RWPE2 (cell line): Measurements from ENCODE around the gene SDC3.
A peak's percentile ranks its signal among the peaks of the same experiment; 100 is the strongest.

ENCODE experiments used
- ATAC-seq: fragments of 200-7000 bp; cut with Tn5 transposase; 3 replicates; pipeline ENCODE4 v1.9.1; 2021; ENCODE audit warnings: low read depth
- DNase-seq: peaks from one replicate; pipeline ENCODE4 v3.0.0-alpha.2; 2020; ENCODE audit warnings: low spot score
- H3K27ac ChIP-seq: fragments of 450-650 bp; 2 replicates; pipeline ENCODE4 v1.5.1; 2017; ENCODE audit warnings: mild to moderate bottlenecking; ENCODE audit not compliant: poor library complexity, severe bottlenecking
- H3K27me3 ChIP-seq: fragments of 250-450 bp; sonication (Bioruptor Pico); 2 replicates; pipeline ENCODE4 v1.5.1; 2021; ENCODE audit warnings: mild to moderate bottlenecking, moderate library complexity; ENCODE audit not compliant: insufficient read depth, poor library complexity, severe bottlenecking
- H3K36me3 ChIP-seq: fragments of 250-450 bp; sonication (Bioruptor Pico); 2 replicates; pipeline ENCODE4 v1.5.1; 2020; ENCODE audit warnings: low read depth, mild to moderate bottlenecking, moderate library complexity
- H3K4me1 ChIP-seq: fragments of 250-450 bp; sonication (Bioruptor Pico); 2 replicates; pipeline ENCODE4 v1.5.1; 2021; ENCODE audit warnings: mild to moderate bottlenecking, moderate library complexity; ENCODE audit not compliant: insufficient read depth, poor library complexity, severe bottlenecking
- H3K4me3 ChIP-seq: fragments of 250-450 bp; sonication (Bioruptor Pico); 2 replicates; pipeline ENCODE4 v1.5.1; 2021; ENCODE audit warnings: mild to moderate bottlenecking, moderate library complexity; ENCODE audit not compliant: severe bottlenecking
- H3K9me3 ChIP-seq: fragments of 250-450 bp; sonication (Bioruptor Pico); 2 replicates; pipeline ENCODE4 v1.5.1; 2021; ENCODE audit warnings: mild to moderate bottlenecking, moderate library complexity; ENCODE audit not compliant: severe bottlenecking
- TF ChIP-seq, protein P1 (sequence below): fragments of 450-650 bp; IDR thresholded peaks from one replicate; pipeline ENCODE4 v1.5.1; 2017; ENCODE audit warnings: mild to moderate bottlenecking, moderate library complexity; ENCODE audit not compliant: poor library complexity, severe bottlenecking

Gene SDC3

DNA sequence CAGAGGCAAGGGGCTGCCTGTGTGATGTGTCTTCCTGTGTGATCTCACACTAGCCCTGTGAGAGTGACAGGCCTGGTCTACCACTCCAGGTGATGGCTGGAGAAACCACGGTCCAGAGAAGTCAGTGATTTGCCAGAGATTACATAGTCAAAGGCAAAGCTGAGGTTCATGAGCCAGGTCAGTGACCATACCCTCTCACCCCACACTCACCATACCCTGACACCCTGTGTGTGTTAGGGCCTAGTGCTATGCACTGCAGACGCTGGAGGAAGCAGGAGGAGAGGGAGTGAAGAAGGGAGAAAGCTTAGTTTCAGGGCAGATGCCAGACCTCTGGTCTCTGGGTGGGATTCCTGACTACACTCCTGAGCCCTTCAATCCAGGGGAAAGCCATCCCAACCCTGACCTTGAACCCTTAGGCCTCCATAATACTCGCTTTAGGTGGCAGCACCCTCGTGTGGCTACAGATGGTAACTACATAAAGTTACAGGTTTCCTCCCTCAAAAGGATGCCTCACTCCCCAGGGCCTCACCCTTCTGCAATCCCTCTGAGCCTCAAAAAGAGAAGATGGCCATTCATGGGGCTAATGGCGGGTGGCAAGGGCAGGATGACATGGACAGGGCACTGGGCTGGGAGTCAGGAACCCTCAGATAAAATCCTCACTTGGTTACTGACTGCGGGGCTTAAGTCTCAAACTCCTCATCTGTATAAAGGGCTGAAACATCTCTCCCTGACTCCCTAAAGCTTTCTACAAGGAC is 20.8 kb upstream of the SDC3 start:
- ATAC-seq, result peak; percentile 34; the same call in 2 of the 3 replicates
- Histone ChIP-seq H3K27me3 (no peaks in the 10 kb centered on the region), H3K9me3 (no peaks in the 10 kb centered on the region), H3K36me3 (peaks cover 25% of the 10 kb centered on the region), H3K27ac (no peak overlapping the region), H3K4me3 (no peak overlapping the region), H3K4me1 (peaks cover 7% of the 10 kb centered on the region)
- no peak for DNase-seq
- TF ChIP-seq, protein P1, sequence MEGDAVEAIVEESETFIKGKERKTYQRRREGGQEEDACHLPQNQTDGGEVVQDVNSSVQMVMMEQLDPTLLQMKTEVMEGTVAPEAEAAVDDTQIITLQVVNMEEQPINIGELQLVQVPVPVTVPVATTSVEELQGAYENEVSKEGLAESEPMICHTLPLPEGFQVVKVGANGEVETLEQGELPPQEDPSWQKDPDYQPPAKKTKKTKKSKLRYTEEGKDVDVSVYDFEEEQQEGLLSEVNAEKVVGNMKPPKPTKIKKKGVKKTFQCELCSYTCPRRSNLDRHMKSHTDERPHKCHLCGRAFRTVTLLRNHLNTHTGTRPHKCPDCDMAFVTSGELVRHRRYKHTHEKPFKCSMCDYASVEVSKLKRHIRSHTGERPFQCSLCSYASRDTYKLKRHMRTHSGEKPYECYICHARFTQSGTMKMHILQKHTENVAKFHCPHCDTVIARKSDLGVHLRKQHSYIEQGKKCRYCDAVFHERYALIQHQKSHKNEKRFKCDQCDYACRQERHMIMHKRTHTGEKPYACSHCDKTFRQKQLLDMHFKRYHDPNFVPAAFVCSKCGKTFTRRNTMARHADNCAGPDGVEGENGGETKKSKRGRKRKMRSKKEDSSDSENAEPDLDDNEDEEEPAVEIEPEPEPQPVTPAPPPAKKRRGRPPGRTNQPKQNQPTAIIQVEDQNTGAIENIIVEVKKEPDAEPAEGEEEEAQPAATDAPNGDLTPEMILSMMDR, result peak; percentile 81

DNA sequence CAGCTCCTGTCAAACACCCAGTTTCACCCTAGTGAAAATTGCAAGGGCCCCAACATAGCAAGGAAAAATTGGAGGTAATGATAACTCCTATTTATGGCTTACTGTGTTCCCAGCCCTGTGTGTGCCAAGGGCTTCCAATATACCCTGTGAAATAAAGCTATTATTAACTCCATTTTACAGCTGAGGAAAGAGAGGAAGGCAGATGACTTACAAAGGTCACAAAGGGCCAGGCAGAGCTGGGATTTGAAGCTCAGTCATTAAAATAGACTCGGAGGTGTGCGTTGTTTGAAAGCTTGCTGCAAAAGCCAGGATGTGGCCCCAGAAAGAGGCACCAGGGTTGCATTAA is 20.2 kb upstream of the SDC3 start:
- H3K4me1 ChIP-seq, result peaks cover 4% of the 10 kb centered on the region
- TF ChIP-seq, protein P1, result no peak
- no peaks in the 10 kb centered on the region for H3K9me3 ChIP-seq
- H3K27ac ChIP-seq, result no peak overlapping the region
- H3K36me3 ChIP-seq, result peaks cover 22% of the 10 kb centered on the region
- H3K4me3 ChIP-seq, result no peak overlapping the region
- DNase-seq, result no peak
- H3K27me3 ChIP-seq, result no peaks in the 10 kb centered on the region
- ATAC-seq, result no peak

DNA sequence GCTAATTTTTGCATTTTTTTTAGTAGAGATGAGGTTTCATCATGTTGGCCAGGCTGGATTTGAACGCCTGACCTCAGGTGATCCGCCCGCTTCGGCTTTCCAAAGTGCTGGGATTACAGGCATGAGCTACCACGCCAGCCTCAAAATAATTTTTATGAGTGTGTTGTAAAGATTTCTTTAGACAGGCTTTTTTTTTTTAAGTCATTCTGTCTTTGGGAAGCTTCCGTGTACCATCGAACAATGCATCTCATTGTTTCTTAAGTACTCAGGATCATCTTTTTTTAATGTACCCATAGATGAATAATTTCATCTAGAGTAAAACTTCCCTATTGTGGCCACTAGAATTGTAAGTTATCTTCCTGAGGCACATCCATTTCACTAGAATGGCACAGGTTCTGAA is 19.6 kb upstream of the SDC3 start:
- DNase-seq (no peak), ATAC-seq (no peak)
- Histone ChIP-seq H3K27me3 (no peaks in the 10 kb centered on the region), H3K4me3 (no peak overlapping the region), H3K9me3 (no peaks in the 10 kb centered on the region), H3K36me3 (peaks cover 16% of the 10 kb centered on the region), H3K27ac (no peak overlapping the region), H3K4me1 (peaks cover 4% of the 10 kb centered on the region)
- TF ChIP-seq, protein P1, result no peak

DNA sequence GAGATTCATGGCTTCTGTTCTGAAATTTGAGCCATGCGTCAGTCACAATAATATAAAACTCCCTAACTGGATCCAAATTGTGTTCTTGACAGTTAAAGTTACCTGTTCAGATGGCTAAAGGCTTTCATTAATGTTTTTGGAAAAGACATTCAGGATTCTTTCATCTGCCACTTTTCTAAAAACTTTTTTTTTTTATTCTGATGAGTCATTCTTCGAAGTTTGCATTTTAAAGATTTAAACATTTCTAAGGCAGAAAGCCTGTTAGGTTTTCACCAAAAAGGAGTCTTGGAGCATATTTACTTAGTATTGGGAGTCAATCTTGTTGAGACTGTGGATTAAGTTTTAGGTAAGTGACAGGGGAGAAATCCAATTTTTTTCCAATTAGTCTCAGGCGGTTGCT is 18.9 kb upstream of the SDC3 start:
- Histone ChIP-seq H3K4me1 (peaks cover 4% of the 10 kb centered on the region), H3K9me3 (no peaks in the 10 kb centered on the region), H3K36me3 (peaks cover 10% of the 10 kb centered on the region), H3K27ac (no peak overlapping the region), H3K27me3 (no peaks in the 10 kb centered on the region), H3K4me3 (no peak overlapping the region)
- no peak for ATAC-seq
- TF ChIP-seq, protein P1, result no peak
- DNase-seq, result no peak

DNA sequence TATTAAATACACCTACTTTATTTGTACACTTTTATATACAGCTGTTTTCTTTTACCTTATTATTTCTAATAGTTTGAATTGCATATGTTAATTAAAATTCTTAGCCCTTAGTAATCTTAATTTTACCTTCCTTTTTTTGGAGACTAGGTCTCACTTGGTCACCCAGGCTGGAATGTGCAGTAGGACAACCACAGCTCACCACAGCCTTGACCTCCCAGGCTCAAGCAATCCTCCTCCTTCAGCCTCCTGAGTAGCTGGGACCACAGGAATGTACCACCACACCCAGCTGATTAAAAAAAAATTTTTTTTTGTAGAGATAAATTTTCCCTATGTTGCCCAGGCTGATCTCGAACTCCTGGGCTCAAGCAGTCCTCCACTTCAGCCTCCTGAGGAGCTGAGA is 15.0 kb upstream of the SDC3 start:
- TF ChIP-seq, protein P1, result no peak
- DNase-seq (no peak), ATAC-seq (no peak)
- no peaks in the 10 kb centered on the region for H3K27me3 ChIP-seq
- H3K9me3 ChIP-seq, result no peaks in the 10 kb centered on the region
- H3K36me3 ChIP-seq, result no peaks in the 10 kb centered on the region
- H3K4me3 ChIP-seq, result no peak overlapping the region
- H3K27ac ChIP-seq, result no peak overlapping the region
- peaks cover 4% of the 10 kb centered on the region for H3K4me1 ChIP-seq
